Panc1 (cell line): ENCODE data around the gene ATP8B2.
"Not testable (repeated sequence)": the region's sequence is repeated elsewhere in the genome, so short reads cannot be mapped to it uniquely, and the experiment has no call there.

ENCODE experiments used
- CTCF ChIP-seq: fragments of 450-650 bp; IDR thresholded peaks from 2 replicates; pipeline ENCODE4 v1.5.1; 2017; ENCODE audit warnings: mild to moderate bottlenecking
- POLR2AphosphoS5 ChIP-seq: IDR thresholded peaks from 2 replicates; pipeline ENCODE4 v1.6.1; 2012; ENCODE audit warnings: mild to moderate bottlenecking, low read depth, low read length, moderate library complexity
- TCF7L2 ChIP-seq: IDR thresholded peaks from 2 replicates; pipeline ENCODE4 v1.6.1; 2011; ENCODE audit warnings: mild to moderate bottlenecking, low read depth, low read length, inconsistent platforms

DNA sequence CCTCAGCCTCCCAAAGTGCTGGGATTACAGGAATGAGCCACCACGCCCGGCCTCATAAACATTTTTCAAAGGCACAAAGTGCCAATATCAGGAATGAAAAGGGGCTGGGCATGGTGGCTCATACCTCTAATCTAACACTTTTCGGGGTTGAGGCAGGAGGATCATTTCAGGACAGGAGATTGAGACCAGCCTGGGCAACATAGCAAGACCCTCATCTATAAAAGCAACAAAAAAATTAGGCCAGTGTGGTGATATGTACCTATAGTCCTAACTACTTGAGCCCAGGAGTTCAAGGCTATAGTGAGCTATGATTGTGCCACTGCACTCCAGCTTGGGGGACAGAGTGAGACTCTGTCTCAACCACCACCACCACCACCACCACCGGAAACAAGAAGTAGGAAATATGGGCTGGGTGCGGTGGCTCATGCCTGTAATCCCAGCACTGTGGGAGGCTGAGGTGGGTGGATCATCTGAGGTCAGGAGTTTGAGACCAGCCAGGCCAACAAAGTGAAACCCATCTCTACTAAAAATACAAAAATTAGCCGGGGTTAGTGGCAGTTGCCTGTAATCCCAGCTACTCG is 48.5 kb downstream of the ATP8B2 start:
- not testable (repeated sequence) for TF ChIP-seq CTCF, TCF7L2, POLR2AphosphoS5
